ENCODE data around the gene AUP1. TPM values are rescaled to one million over a fixed set of nuclear protein-coding genes. Genes with fewer than 3 reads are reported as not detected.

Gene AUP1
- total and polyA plus RNA-seq, 9 donors, result 57.1 to 101 (median 70.4) TPM

DNA sequence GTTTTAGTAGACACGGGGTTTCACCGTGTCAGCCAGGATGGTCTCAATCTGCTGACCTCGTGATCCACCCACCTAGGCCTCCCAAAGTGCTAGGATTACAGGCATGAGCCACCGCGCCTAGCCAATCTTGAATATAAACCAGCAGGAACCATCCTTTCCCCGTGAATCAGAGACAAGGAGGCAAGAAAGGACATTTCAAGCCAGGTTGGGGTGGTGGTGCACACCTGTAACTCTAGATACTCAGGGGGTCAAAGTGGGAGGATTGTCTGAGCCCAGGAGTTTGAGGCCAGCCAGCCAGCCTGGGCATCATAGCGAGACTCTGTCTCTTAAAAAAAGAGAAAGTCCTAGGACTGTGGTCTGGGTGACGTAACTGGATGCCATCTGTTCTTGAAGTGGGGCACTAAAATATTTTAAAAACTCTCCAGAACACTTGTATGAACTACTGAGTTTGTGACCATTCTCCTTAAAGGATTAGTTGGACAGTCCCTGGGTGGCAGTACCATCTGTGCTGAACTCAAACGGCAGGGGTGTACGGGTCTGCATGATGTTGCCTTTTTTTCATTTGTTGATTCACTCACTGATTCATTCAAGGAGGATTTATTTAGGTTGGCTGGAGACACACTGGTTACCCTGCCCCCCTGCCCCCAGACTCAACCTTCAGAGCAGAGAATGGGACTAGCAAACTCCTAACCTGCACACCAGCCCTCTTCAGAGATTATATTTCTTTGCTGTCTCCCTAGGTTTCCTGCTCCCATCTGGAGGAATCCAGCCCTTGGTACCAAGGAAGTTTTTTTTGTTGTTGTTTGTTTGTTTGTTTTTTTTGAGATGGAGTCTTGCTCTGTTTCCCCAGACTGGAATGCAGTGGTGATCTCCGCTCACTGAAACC is 18.2 kb downstream of the AUP1 start:
- H3K27me3 ChIP-seq, result peaks cover 12% of the 10 kb centered on the region
- H3K4me1 ChIP-seq (ENCODE audit: insufficient read depth), result peaks cover 8% of the 10 kb centered on the region
- H3K27ac ChIP-seq, result no peak overlapping the region
- no peaks in the 10 kb centered on the region for H3K36me3 ChIP-seq
- no peaks in the 10 kb centered on the region for H3K9me3 ChIP-seq
- intact Hi-C loops (cut with DNase I), result no loop called here
- H3K4me3 ChIP-seq, result no peak overlapping the region
- peak in 1 of 5 donors; percentile 14 for DNase-seq
- TF ChIP-seq POLR2A (IDR thresholded peaks at IDR 0.05), result no peak
- TF ChIP-seq EP300 (IDR thresholded peaks at IDR 0.05), result no peak
- TF ChIP-seq, protein P1, sequence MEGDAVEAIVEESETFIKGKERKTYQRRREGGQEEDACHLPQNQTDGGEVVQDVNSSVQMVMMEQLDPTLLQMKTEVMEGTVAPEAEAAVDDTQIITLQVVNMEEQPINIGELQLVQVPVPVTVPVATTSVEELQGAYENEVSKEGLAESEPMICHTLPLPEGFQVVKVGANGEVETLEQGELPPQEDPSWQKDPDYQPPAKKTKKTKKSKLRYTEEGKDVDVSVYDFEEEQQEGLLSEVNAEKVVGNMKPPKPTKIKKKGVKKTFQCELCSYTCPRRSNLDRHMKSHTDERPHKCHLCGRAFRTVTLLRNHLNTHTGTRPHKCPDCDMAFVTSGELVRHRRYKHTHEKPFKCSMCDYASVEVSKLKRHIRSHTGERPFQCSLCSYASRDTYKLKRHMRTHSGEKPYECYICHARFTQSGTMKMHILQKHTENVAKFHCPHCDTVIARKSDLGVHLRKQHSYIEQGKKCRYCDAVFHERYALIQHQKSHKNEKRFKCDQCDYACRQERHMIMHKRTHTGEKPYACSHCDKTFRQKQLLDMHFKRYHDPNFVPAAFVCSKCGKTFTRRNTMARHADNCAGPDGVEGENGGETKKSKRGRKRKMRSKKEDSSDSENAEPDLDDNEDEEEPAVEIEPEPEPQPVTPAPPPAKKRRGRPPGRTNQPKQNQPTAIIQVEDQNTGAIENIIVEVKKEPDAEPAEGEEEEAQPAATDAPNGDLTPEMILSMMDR (IDR thresholded peaks at IDR 0.05), result no peak
- WGBS, 3 donors, result 32 to 42% (median 36%) methylated on average over 11 of the region's 11 CpGs

DNA sequence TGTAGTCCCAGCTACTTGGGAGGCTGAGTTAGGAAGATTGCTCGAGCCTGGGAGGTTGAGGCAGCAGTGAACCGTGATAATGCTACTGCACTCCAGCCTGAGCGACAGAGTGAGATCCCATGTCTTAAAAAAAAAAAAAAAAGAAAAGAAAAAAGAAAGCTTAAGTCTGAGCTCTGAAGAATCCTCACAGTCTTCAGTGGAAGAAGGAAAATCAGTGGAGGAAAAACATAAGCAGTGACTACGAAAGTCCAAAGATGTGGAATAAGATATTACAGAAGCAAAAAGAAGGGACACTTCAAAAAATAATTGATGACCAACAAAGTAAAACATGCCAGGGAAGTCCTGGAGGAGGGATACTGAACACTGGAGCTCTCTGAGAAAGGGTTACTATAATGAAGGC is 19.2 kb downstream of the AUP1 start:
- Histone ChIP-seq H3K36me3 (no peaks in the 10 kb centered on the region), H3K27me3 (peaks cover 7% of the 10 kb centered on the region), H3K4me1 (ENCODE audit: insufficient read depth) (peaks cover 5% of the 10 kb centered on the region), H3K9me3 (no peaks in the 10 kb centered on the region), H3K27ac (no peak overlapping the region), H3K4me3 (no peak overlapping the region)
- WGBS, 3 donors, result 73 to 81% (median 73%) methylated on average over 4 of the region's 4 CpGs
- intact Hi-C loops (cut with DNase I), result no loop called here
- TF ChIP-seq, protein P1 (IDR thresholded peaks at IDR 0.05), result no peak
- TF ChIP-seq EP300 (IDR thresholded peaks at IDR 0.05) (no peak), POLR2A (IDR thresholded peaks at IDR 0.05) (no peak)
- no peak for DNase-seq

DNA sequence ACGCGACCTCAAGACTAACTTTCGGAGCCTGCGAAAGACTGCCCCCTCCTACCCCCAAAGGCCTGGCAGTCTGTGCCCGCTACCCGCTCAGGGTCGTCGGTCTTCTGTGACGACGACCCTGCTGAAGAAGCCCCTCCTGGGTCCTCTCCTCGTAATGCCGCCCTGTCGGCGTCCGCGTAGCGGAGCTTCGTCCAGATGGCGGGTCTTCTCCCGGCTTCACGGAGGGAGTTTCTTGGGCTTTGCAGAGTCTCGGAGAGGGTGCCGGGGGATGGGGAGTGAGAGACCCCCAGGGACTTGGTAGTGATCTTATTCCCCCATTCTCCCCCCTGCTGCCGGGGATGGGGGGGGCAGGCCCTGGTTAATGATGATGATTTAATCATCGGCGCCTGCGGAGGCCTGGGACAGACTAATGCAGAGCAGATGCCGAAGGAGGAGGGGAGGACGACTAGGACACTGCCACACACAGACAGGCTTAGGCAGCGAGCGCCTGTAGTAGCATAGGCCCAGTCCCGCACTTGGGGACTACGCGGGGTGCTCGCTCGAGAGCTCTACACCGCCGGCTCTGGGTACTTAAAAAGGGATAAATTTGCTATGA is 21.5 kb downstream of the AUP1 start:
- peak in 3 of 5 donors; percentile 49 to 60 (median 51) for DNase-seq
- WGBS, 3 donors, result 12 to 15% (median 13%) methylated on average over 35 to 38 of the region's 38 CpGs

More for the DNA sequence above, 21.5 kb downstream of the AUP1 start:
- no peaks in the 10 kb centered on the region for H3K36me3 ChIP-seq
- peak overlapping the region; percentile 71 for H3K4me3 ChIP-seq
- no peaks in the 10 kb centered on the region for H3K27me3 ChIP-seq
- peaks cover 5% of the 10 kb centered on the region for H3K4me1 ChIP-seq (ENCODE audit: insufficient read depth)
- TF ChIP-seq, protein P1 (IDR thresholded peaks at IDR 0.05), result no peak
- TF ChIP-seq POLR2A (IDR thresholded peaks at IDR 0.05) (no peak), EP300 (IDR thresholded peaks at IDR 0.05) (no peak)
- no peaks in the 10 kb centered on the region for H3K9me3 ChIP-seq
- intact Hi-C loops (cut with DNase I), result loop anchor here in 1 of 4 donors (10.0 kb wide), 1 partner anchor 77 kb away; no protein-coding TSS in a partner anchor
- peak overlapping the region; percentile 98 to 99 for H3K27ac ChIP-seq
